T-helper 1 cell (primary cell): ENCODE data around the gene ABCC1.
"Not testable (repeated sequence)": the region's sequence is repeated elsewhere in the genome, so short reads cannot be mapped to it uniquely, and the experiment has no call there.

ENCODE experiments used
- DNase-seq, 5 donors: peaks; one replicate each; pipeline ENCODE4 v3.0.0-alpha.2; 2012 to 2020

The ABCC1 gene

DNA sequence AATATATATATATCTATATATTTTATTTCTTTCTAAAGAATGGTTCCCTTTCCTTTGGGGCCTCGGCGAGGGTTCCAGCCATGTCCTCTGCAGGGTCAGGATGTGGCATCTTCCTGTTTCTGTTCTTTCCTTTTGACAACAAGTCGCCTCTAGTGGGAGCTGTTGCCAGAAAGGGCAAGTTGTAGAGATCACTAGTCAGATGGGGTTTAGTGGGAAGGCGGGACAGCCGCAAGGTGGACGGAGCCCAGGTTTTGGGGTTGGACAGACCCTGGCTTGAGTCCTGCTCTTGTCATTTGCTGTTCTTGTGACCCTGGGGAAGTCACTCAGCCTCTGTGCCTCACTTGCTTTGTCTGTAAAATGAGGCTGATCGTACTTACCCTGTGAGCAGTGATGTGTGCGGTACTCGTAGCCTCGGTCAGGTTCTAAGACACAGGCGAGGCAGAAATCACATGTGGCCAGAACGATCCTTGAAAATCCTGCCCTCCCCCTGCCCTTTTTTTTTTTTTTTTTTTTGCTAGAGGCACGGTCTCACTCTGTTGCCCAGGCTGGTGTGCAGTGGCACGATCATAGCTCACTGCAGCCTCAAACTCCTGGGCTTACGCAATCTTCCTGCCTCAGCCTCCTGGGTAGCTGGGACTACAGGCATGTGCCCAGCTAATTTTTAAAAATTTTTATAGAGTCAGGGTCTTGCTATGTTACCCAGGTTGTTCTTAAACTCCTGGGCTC is 193.8 kb downstream of the ABCC1 start:
- DNase-seq, result peak in 1 of 5 donors; percentile 5

DNA sequence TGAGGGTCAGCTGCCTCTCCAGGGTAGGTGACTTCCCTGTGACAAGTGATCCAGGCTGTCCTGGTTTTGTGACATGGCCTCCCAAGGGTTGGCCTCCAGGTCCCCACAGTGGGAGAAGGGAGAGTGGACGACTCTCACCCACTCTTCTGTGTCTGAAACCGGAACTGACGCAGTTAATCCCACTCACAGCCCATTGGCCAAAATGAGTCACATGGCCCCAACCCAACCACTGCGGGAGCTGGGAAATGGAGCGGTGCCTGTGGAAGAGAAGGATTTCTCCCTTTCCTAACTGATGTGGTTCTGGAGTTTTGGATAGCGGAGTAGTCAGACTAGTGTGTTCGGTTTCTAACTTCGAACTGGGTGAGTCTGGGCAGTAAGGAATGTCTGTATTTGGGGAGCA is 194.5 kb downstream of the ABCC1 start:
- DNase-seq, result no peak

GRCh38 chr16:16144416-16144815 is 195.0 kb downstream of the ABCC1 start:
- no peak for DNase-seq

GRCh38 chr16:16145286-16145685 is 195.9 kb downstream of the ABCC1 start:
- DNase-seq, result no peak

- DNase-seq, result no peak
Measured at GRCh38 chr16:16146380-16147315, 197.2 kb downstream of the ABCC1 start.

DNA sequence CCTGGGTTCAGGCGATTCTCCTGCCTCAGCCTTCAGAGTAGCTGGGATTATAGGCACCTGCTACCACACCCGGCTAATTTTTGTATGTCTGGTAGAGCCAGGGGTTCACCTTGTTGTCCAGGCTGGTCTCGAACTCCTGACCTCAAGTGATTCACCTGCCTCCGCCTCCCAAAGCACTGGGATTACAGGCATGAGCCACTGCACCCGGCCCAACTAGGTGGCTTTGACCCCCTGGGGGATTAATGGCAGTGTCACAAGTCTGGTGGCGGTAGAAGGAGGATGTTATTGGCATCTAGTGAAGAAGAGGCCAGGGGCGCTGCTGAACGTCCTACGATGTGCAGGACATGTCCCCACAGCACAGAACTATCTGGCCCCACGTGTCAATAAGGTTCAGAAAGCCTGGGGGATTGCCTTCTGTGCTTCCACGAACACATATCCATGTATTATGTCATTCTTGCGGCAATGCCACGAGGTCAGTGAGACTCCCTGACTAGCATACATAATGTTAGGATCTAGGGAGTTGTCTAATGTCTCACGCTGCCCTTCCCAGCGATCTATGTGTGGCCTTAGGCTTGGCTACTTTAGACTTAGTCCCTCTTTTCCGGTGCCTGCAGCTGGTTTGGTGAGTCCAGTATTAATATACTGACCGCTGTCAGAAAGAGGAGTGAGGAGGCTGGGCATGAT is 198.0 kb downstream of the ABCC1 start:
- DNase-seq, result no peak

DNA sequence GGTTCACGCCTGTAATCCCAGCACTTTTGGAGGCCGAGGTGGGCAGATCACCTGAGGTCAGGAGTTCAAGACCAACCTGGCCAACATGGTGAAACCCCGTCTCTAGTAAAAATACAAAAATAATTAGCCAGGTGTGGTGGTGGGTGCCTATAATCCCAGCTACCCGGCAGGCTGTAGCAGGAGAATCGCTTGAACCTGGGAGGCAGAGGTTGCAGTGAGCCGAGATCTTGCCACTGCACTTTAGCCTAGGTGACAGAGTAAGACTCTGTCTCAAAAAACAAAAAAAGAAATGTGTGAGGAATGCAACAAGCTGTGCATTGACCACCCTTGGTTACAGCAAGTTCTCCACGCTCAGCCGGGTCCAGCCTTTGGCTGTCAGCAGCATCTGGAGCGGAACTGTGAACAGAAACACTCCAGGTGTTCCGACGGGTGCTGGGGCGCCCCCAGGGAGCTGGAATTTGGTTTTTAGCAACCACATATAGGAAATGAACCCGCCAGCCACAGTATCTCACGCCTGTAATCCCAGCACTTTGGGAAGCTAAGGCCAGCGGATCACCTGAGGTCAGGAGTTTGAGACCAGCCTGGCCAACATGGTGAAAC is 198.7 kb downstream of the ABCC1 start:
- not testable (repeated sequence) for DNase-seq

- DNase-seq, result no peak
Measured at GRCh38 chr16:16148755-16149154, 199.3 kb downstream of the ABCC1 start.

DNA sequence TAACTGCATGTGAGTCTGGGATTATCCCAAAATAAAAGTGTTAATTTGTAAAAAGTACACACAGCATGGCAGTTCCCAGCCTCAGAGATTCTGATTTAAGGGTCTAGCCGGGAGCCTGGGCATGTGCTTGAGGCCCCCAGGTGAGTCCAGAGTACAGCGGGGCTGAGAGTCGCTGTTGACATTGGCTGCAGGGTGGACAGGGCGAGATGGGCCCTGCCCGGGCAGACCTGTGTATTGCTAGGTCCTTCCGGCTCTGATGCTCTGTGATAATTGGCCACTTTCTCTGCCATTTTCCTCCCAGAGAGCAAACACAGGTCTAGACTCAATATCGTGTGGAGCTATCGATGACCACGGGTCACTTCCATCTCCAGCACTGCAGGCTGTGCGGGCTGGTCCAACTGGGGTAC is 200.3 kb downstream of the ABCC1 start:
- no peak for DNase-seq

- no peak for DNase-seq
Measured at GRCh38 chr16:16150117-16150877, 200.9 kb downstream of the ABCC1 start.

DNA sequence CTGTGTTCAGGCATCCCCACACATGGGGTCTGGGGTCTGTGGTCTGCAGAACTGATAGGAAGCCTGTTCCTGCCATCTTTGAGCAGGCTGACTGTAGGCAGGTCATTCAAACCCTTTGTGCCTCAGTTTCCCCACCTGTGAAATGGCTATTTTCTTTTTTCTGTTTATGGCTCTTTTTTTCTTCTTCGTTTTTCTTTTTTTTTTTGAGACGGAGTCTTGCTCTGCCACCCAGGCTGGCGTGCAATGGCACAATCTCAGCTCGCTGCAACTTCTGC is 201.4 kb downstream of the ABCC1 start:
- no peak for DNase-seq

DNA sequence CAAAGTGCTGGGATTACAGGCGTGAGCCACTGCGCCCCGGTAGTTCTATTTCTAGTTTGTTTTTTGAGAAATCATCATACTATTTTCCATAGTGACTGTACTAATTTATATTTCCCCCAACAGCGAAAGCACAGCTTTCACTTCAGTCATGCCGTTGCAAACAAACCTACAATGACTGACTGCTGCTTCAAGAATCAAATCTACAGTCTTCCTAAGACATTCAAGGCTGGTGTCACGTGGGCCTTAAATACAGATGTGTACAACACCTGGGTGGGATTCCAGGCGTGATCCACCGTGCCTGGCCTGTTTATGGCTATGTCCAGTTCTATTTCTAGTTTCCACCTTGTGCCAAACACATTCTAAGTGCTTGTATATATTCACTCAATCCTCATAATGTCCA is 201.9 kb downstream of the ABCC1 start:
- DNase-seq, result no peak

DNA sequence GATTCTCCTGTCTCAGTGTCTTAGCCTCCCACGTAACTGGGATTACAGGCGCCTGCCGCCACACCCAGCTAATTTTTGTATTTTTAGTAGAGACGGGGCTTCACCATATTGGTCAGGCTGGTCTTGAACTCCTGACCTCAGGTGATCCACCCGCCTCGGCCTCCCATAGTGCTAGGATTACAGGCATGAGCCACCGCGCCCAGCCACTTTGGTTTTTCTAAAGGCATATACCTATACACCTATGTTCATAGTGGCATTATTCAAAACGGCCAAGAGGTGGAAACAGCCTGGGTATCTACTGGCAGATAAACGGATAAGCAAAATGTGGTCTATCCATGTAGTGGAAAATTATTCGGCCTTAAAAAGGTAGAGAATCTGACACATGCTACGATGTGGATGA is 203.6 kb downstream of the ABCC1 start:
- DNase-seq, result not testable (repeated sequence)

- no peak for DNase-seq
Measured at GRCh38 chr16:16154281-16154951, 205.0 kb downstream of the ABCC1 start.

DNA sequence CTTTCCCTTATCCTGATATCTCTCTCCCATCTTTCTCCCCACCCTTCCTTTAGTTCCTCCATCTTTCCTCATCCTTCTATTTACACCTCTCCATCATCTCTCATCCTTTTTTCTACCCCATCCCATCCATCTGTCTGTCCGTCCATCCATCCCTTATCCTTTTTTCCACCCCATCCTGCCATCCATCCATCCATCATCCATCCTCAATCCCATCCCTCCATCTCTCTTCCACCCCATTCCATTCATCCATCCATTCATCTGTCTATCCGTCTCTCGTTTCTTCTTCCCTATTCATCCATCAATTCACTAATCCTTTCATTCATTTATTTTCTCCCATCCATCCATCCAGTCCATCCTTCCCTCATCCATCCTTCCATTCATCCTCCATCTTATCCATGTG is 205.8 kb downstream of the ABCC1 start:
- no peak for DNase-seq

DNA sequence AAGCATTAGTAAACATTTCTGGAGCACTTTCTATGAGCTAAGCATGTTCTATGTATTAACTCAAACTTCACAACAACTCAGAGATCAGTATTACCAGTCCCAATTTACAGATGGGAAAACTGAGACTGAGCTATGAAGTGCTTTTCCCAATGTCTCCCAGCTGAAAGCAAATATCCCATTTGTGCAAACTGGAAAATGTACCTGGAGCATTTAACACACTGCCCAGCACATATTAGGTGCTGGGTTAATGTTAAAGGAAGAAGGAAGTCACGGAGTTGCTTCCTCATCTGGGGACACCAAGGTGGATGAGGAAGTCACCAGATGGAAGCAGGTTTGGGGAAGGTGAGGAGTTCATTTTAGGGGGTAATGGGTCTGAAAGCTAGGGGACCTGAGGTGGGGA is 207.8 kb downstream of the ABCC1 start:
- no peak for DNase-seq

DNA sequence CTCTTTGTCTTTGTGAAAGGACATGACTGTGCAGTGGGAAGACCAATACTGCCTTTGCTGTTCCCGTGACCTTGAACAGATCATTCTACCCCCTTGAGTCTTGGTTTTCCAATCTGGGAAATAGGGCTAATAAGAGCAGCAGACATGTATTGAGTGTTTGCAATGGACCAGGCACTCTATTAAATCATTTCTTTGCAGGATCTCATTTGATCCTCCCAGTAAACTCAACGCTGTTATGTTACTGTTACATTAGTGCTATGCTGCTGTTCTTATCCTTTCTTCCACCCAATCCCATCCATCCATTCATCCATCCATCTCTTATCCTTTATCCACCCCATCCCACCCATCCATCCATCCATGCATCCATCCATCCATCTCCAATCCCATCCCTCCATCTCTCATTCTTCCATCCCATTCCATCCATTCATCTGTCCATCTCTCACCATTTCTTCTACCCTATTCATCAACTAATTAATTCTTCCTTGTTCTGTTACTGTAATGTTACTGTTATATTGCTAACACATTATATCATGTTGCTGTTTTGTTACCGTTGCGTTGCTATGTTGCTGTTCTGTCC is 208.8 kb downstream of the ABCC1 start:
- DNase-seq, result no peak

- DNase-seq, result no peak
Measured at GRCh38 chr16:16158741-16159374, 209.4 kb downstream of the ABCC1 start.

- no peak for DNase-seq
Measured at GRCh38 chr16:16159662-16160061, 210.2 kb downstream of the ABCC1 start.

DNA sequence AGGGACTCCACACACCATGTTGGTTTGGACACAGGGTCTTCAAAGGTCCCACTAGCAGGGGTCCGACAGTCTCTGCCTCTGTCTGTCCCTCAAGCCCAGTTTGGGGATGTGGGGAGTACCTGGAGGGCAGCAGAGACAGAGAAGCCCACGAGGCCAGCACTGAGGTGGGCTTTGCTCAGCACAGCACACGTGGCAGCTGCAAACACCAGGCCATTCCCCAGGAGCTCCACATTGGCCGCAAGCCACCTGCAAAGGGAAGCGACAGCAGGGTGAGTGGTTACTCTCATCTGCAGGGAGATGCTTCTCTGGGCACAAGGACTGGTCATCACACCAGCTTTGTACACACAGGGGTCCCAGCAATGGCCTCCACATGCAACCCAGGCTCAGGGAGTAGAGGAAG is 211.9 kb downstream of the ABCC1 start:
- DNase-seq, result no peak

DNA sequence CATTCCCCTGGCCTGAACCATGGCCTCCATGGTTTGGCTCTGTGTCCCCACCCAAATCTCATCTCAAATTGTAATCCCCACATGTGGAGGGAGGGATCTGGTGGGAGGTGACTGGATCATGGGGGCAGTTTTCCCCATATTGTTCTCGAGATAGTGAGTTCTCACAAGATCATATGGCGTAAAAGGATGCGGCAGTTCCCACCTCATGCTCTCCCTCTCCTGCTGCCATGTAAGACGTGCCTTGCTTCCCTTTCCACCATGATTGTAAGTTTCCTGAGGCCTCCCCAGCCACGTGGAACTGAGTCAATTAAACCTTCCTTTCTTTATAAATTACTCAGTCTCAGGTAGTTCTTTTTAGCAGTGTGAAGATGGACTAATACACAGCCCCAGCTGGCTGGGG is 212.4 kb downstream of the ABCC1 start:
- not testable (repeated sequence) for DNase-seq
